OCI-LY3 (cell line): ENCODE results near the gene MPL.

Experiments
- H2AFZ ChIP-seq: fragments of 200-600, 300-600 bp; shearing (Covaris generic); 2 replicates; pipeline ENCODE4 v1.6.0; 2014; ENCODE audit warnings: antibody characterized with exemption, low read depth, low read length
- H3K27ac ChIP-seq: fragments of 200-600, 300-600 bp; sonication (generic); 2 replicates; pipeline ENCODE4 v1.5.1; 2014; ENCODE audit warnings: mild to moderate bottlenecking, low read length, moderate library complexity, mixed read lengths
- H3K27me3 ChIP-seq: fragments of 200-600, 300-600 bp; sonication (generic); 2 replicates; pipeline ENCODE4 v1.6.1; 2014; ENCODE audit warnings: low read depth, low read length, mixed read lengths
- H3K36me3 ChIP-seq: fragments of 200-600, 300-600 bp; sonication (generic); replicated peaks from 2 replicates; pipeline ENCODE3; 2014; ENCODE audit warnings: low read depth, low read length, mixed read lengths
- H3K4me1 ChIP-seq: fragments of 300-600, 200-600 bp; sonication (generic); 2 replicates; pipeline ENCODE4 v1.6.1; 2014; ENCODE audit warnings: low read length, mixed read lengths
- H3K4me2 ChIP-seq: fragments of 200-600, 300-600 bp; sonication (generic); 2 replicates; pipeline ENCODE4 v1.6.1; 2014; ENCODE audit warnings: low read length, mixed read lengths
- H3K4me3 ChIP-seq: fragments of 300-600, 200-600 bp; sonication (generic); 2 replicates; pipeline ENCODE4 v1.5.1; 2014; ENCODE audit warnings: antibody characterized with exemption, mild to moderate bottlenecking, low read length, moderate library complexity
- H3K79me2 ChIP-seq: fragments of 300-600, 200-600 bp; shearing (Covaris generic); 2 replicates; pipeline ENCODE4 v1.6.1; 2014; ENCODE audit warnings: mild to moderate bottlenecking, low read length, mixed read lengths
- H3K9ac ChIP-seq: fragments of 300-600, 200-600 bp; shearing (Covaris generic); 2 replicates; pipeline ENCODE4 v1.6.0; 2014; ENCODE audit warnings: mild to moderate bottlenecking, low read length, moderate library complexity
- H3K9me3 ChIP-seq: fragments of 200-600, 300-600 bp; shearing (Covaris generic); 2 replicates; pipeline ENCODE4 v1.6.1; 2014; ENCODE audit warnings: low read length, mixed read lengths; ENCODE audit not compliant: insufficient read depth
- H4K20me1 ChIP-seq: fragments of 200-600, 300-600 bp; sonication (generic); 2 replicates; pipeline ENCODE4 v1.6.1; 2016; ENCODE audit warnings: low read length, mixed read lengths; ENCODE audit not compliant: insufficient read depth
- CTCF ChIP-seq: fragments of 200-600, 300-600 bp; sonication (generic); IDR thresholded peaks from 2 replicates; pipeline ENCODE4 v1.5.1; 2014; ENCODE audit warnings: antibody characterized with exemption, low read length, low read depth
- EZH2phosphoT487 ChIP-seq: fragments of 200-600 bp; shearing (Covaris generic); IDR thresholded peaks from 2 replicates; pipeline ENCODE4 v1.6.1; 2018; ENCODE audit warnings: antibody characterized with exemption, mixed run types, low read depth

MPL gene

GRCh38 chr1:43296207-43296606 is 41.4 kb upstream of the MPL start:
- TF ChIP-seq CTCF = no peak
- TF ChIP-seq EZH2phosphoT487 = no peak
- Histone ChIP-seq H3K79me2 (no peaks in the 10 kb centered on the region), H3K4me1 (0 out of 2 replicates have a peak, but pooled peaks cover 2% of the 10 kb centered on the region), H4K20me1 (no peaks in the 10 kb centered on the region), H3K36me3 (no peaks in the 10 kb centered on the region), H3K27ac (no peak overlapping the region), H3K9me3 (no peaks in the 10 kb centered on the region), H3K4me2 (no peak overlapping the region), H3K27me3 (no peaks in the 10 kb centered on the region; the same call in 1 of the 2 replicates), H3K9ac (no peak overlapping the region), H2AFZ (no peak overlapping the region), H3K4me3 (no peak overlapping the region)

- Histone ChIP-seq H3K27ac (no peak overlapping the region), H2AFZ (no peak overlapping the region), H3K4me1 (no peaks in the 10 kb centered on the region), H3K36me3 (no peaks in the 10 kb centered on the region), H3K79me2 (no peaks in the 10 kb centered on the region), H3K9ac (no peak overlapping the region), H3K4me2 (no peak overlapping the region), H3K9me3 (no peaks in the 10 kb centered on the region), H4K20me1 (no peaks in the 10 kb centered on the region), H3K27me3 (no peaks in the 10 kb centered on the region; the same call in 1 of the 2 replicates), H3K4me3 (no peak overlapping the region)
- no peak for TF ChIP-seq CTCF
- TF ChIP-seq EZH2phosphoT487 = no peak
Observed at GRCh38 chr1:43298055-43298454, 39.6 kb upstream of the MPL start.

DNA sequence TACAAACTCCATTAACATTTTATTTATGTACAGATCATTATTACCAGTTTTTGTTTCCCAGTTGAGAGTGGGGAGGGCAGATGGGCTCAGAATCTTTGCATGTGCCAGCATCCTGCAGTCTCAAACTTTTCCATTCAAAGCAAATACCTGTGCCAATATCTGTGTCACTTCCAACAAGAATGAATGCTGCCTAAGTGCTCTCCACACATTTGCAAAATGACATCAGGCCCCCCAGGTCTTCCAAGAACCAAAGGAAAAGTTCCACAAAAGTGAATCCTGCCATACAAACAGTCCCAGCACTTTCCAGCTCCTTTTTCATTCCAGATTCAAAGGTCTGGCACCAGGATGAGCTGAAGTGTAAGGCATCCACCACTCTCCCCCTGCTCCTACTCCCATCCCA is 38.5 kb upstream of the MPL start:
- TF ChIP-seq EZH2phosphoT487 = no peak

DNA sequence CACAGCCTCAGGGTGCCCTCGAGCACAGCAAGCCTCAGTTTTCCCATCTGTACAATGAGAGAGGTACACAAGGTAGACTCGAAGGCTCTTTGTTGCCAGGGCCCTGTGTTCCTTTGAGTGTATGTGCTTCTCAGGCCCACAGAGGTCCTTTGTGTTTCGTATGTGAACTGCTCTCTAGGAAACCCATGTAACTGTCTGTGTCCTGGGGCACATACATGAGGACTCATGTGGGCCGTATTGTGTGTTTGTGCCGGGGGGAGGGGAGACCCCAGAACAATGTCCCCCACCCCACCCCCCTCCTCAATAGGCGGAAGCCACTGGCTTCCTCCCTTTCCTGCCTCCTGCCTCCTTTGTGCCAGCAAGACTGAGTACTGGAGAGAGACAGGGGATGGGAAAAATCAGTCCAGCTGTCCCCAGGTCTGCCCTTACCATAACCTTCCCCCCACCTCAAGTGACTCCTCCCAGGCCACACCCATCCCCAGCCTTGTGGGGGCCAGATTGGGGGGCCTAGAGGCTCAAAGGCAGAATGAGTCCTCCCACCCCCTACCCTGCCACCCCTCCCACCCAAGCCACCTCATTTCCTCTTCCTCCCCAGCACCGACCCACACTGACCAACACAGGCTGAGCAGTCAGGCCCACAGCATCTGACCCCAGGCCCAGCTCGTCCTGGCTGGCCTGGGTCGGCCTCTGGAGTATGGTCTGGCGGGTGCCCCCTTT is 37.1 kb upstream of the MPL start, which contains the start of gene TIE1:
TSS of gene TIE1 (plus strand) at position 605 of the 717 bp plus-strand sequence. CDS start at position 695, 90 bp downstream.
- Histone ChIP-seq H3K36me3 (no peaks in the 10 kb centered on the region), H3K79me2 (no peaks in the 10 kb centered on the region), H3K4me1 (no peaks in the 10 kb centered on the region), H3K9ac (no peak within 1 kb of the TSS), H2AFZ (no peak within 1 kb of the TSS), H3K9me3 (no peaks in the 10 kb centered on the region), H3K4me3 (no peak within 1 kb of the TSS), H3K27ac (no peak within 1 kb of the TSS), H4K20me1 (no peaks in the 10 kb centered on the region), H3K27me3 (no peaks in the 10 kb centered on the region; the same call in 1 of the 2 replicates), H3K4me2 (no peak within 1 kb of the TSS)
- no peak for TF ChIP-seq CTCF

More for the DNA sequence above, 38.5 kb upstream of the MPL start:
- no peak overlapping the region for H3K9ac ChIP-seq
- H2AFZ ChIP-seq = no peak overlapping the region
- no peaks in the 10 kb centered on the region; the same call in 1 of the 2 replicates for H3K27me3 ChIP-seq
- H3K4me1 ChIP-seq = no peaks in the 10 kb centered on the region
- H3K4me3 ChIP-seq = no peak overlapping the region
- H3K36me3 ChIP-seq = no peaks in the 10 kb centered on the region
- no peaks in the 10 kb centered on the region for H4K20me1 ChIP-seq
- no peaks in the 10 kb centered on the region for H3K9me3 ChIP-seq
- no peak overlapping the region for H3K27ac ChIP-seq
- no peak overlapping the region for H3K4me2 ChIP-seq
- H3K79me2 ChIP-seq = no peaks in the 10 kb centered on the region
